H9 (cell line): Measurements from ENCODE around the gene PAXX. TPM values are rescaled to one million over a fixed set of nuclear protein-coding genes. Genes with fewer than 3 reads are reported as not detected.

Experiments used
- DNase-seq: peaks from one replicate; pipeline ENCODE4 v3.0.0-alpha.2; 2017
- H2AFZ ChIP-seq: one replicate; pipeline ENCODE4 v1.6.1; 2013; ENCODE audit warnings: mild to moderate bottlenecking, low read length, control low read depth, moderate library complexity
- H2AK5ac ChIP-seq: 2 replicates; pipeline ENCODE4 v1.6.1; 2013; ENCODE audit warnings: low read length, control low read depth, mixed read lengths; ENCODE audit not compliant: insufficient read length
- H2BK120ac ChIP-seq: one replicate; pipeline ENCODE4 v1.6.1; 2013; ENCODE audit warnings: low read depth, mild to moderate bottlenecking, low read length, control low read depth, inconsistent platforms; ENCODE audit not compliant: poor library complexity, severe bottlenecking
- H2BK12ac ChIP-seq: 2 replicates; pipeline ENCODE4 v1.6.1; 2013; ENCODE audit warnings: low read length, control low read depth, mixed read lengths, low read depth; ENCODE audit not compliant: insufficient read length
- H2BK15ac ChIP-seq: 2 replicates; pipeline ENCODE4 v1.6.1; 2013; ENCODE audit warnings: low read depth, low read length, control low read depth
- H2BK20ac ChIP-seq: one replicate; pipeline ENCODE4 v1.6.1; 2013; ENCODE audit warnings: low read depth, mild to moderate bottlenecking, low read length, control low read depth, inconsistent platforms; ENCODE audit not compliant: poor library complexity, severe bottlenecking
- H2BK5ac ChIP-seq: 2 replicates; pipeline ENCODE4 v1.6.1; 2013; ENCODE audit warnings: low read length, control low read depth, mixed read lengths; ENCODE audit not compliant: insufficient read length
- H3K14ac ChIP-seq: 2 replicates; pipeline ENCODE4 v1.6.1; 2013; ENCODE audit warnings: low read length, control low read depth; ENCODE audit not compliant: insufficient read depth
- H3K18ac ChIP-seq: 2 replicates; pipeline ENCODE4 v1.6.1; 2013; ENCODE audit warnings: low read depth, mild to moderate bottlenecking, mixed read lengths, low read length, control low read depth; ENCODE audit not compliant: insufficient read length
- H3K23ac ChIP-seq: 2 replicates; pipeline ENCODE4 v1.6.1; 2013; ENCODE audit warnings: low read length, control low read depth, mixed read lengths, low read depth; ENCODE audit not compliant: insufficient read length
- H3K23me2 ChIP-seq: 2 replicates; pipeline ENCODE4 v1.6.1; 2013; ENCODE audit warnings: low read depth, mild to moderate bottlenecking, mixed read lengths, low read length, control low read depth; ENCODE audit not compliant: insufficient read length, poor library complexity, severe bottlenecking
- H3K27ac ChIP-seq: 2 replicates; pipeline ENCODE4 v1.5.1; 2013; ENCODE audit warnings: low read length, control low read depth, mixed read lengths, low read depth; ENCODE audit not compliant: insufficient read length
- H3K27me3 ChIP-seq: 2 replicates; pipeline ENCODE4 v1.6.1; 2013; ENCODE audit warnings: low read length, control low read depth, inconsistent platforms; ENCODE audit not compliant: insufficient read depth
- H3K4ac ChIP-seq: 2 replicates; pipeline ENCODE4 v1.6.1; 2013; ENCODE audit warnings: low read depth, mild to moderate bottlenecking, control low read depth, inconsistent platforms, low read length, moderate library complexity
- H3K4me1 ChIP-seq: 2 replicates; pipeline ENCODE4 v1.6.1; 2013; ENCODE audit warnings: low read length, control low read depth, inconsistent platforms; ENCODE audit not compliant: insufficient read depth
- H3K4me2 ChIP-seq: 2 replicates; pipeline ENCODE4 v1.6.1; 2013; ENCODE audit warnings: low read length, control low read depth, mixed read lengths; ENCODE audit not compliant: insufficient read length, insufficient read depth
- H3K56ac ChIP-seq: 2 replicates; pipeline ENCODE4 v1.6.1; 2013; ENCODE audit warnings: low read depth, mild to moderate bottlenecking, mixed read lengths, low read length, control low read depth; ENCODE audit not compliant: insufficient read length
- H3K79me1 ChIP-seq: 2 replicates; pipeline ENCODE4 v1.6.1; 2013; ENCODE audit warnings: low read depth, mild to moderate bottlenecking, moderate library complexity, low read length, control low read depth, inconsistent platforms; ENCODE audit not compliant: insufficient read depth, poor library complexity, severe bottlenecking
- H3K79me2 ChIP-seq: 2 replicates; pipeline ENCODE4 v1.6.1; 2013; ENCODE audit warnings: low read length, control low read depth, inconsistent platforms; ENCODE audit not compliant: insufficient read depth
- H3K9ac ChIP-seq: 2 replicates; pipeline ENCODE4 v1.6.1; 2013; ENCODE audit warnings: low read length, control low read depth, mixed read lengths; ENCODE audit not compliant: insufficient read length; ENCODE audit errors: extremely low read depth
- H3K9me3 ChIP-seq: one replicate; pipeline ENCODE4 v1.6.1; 2013; ENCODE audit warnings: low read depth, low read length, inconsistent platforms; ENCODE audit not compliant: control insufficient read depth
- H3T11ph ChIP-seq: one replicate; pipeline ENCODE4 v1.6.1; 2013; ENCODE audit warnings: mild to moderate bottlenecking, low read length, control low read depth, inconsistent platforms
- H4K20me1 ChIP-seq: one replicate; pipeline ENCODE4 v1.6.1; 2013; ENCODE audit not compliant: control insufficient read depth, insufficient read length, insufficient read depth
- H4K5ac ChIP-seq: 2 replicates; pipeline ENCODE4 v1.6.1; 2013; ENCODE audit warnings: low read depth, mild to moderate bottlenecking, mixed read lengths, low read length, control low read depth; ENCODE audit not compliant: insufficient read length
- H4K8ac ChIP-seq: replicated peaks from 2 replicates; pipeline ENCODE4 v1.6.1; 2013; ENCODE audit warnings: low read length, control low read depth, mixed read lengths, low read depth; ENCODE audit not compliant: insufficient read length
- H4K91ac ChIP-seq: 2 replicates; pipeline ENCODE4 v1.6.1; 2013; ENCODE audit warnings: low read depth, mild to moderate bottlenecking, moderate library complexity, mixed read lengths, low read length, control low read depth; ENCODE audit not compliant: insufficient read length
- H3K27ac Mint-ChIP-seq, 3 experiments: 2 replicates in 2 of 3; 3 replicates in 1 of 3; pipeline ENCODE4 v1.8.0; 2020 to 2021; ENCODE audit warnings: mixed read lengths in 3 of 3, mild to moderate bottlenecking in 1 of 3, moderate library complexity in 1 of 3
- H3K27me3 Mint-ChIP-seq: 2 replicates; pipeline ENCODE4 v1.8.0; 2021; ENCODE audit warnings: low read depth, mild to moderate bottlenecking, moderate library complexity, mixed read lengths
- H3K36me3 Mint-ChIP-seq, 3 experiments: 2 replicates in 2 of 3; 3 replicates in 1 of 3; pipeline ENCODE4 v1.8.0; 2020 to 2021; ENCODE audit warnings: low read depth in 3 of 3, mixed read lengths in 3 of 3; ENCODE audit not compliant: insufficient read depth in 1 of 3
- H3K4me1 Mint-ChIP-seq, 2 experiments: 2 replicates each; pipeline ENCODE4 v1.8.0; 2020; ENCODE audit warnings: mixed read lengths in 2 of 2
- H3K4me3 Mint-ChIP-seq, 2 experiments: 2 replicates in 1 of 2; 3 replicates in 1 of 2; pipeline ENCODE4 v1.8.0; 2020 to 2021; ENCODE audit warnings: mild to moderate bottlenecking in 2 of 2, mixed read lengths in 2 of 2, moderate library complexity in 1 of 2
- H3K9me3 Mint-ChIP-seq, 2 experiments: 2 replicates in 1 of 2; 3 replicates in 1 of 2; pipeline ENCODE4 v1.8.0; 2020; ENCODE audit warnings: mild to moderate bottlenecking in 2 of 2, mixed read lengths in 2 of 2, moderate library complexity in 1 of 2
- CTCF ChIP-seq: fragments of 200-600 bp; sonication (generic); conservative IDR thresholded peaks from 3 replicates; pipeline ENCODE4 v1.8.0; 2021; ENCODE audit warnings: antibody characterized with exemption, mild to moderate bottlenecking
- WGBS: extraction: QIAGEN DNeasy Blood & Tissue Kit; methylation state at CpG from one replicate; pipeline ENCODE4 v1.1.7; 2013; ENCODE audit warnings: missing lambda C conversion rate, low lambda C conversion rate, mixed read lengths; ENCODE audit not compliant: insufficient read length; ENCODE audit errors: extremely low coverage; 5-methylcytosine and 5-hydroxymethylcytosine counted together
- total RNA-seq: library from RNA; stranded (reverse); gene quantifications from 2 replicates; pipeline ENCODE4 v1.2.1, GENCODE V29; 2021

Gene PAXX
- total RNA-seq, 1 experiment from 2014 or later = 51.2 TPM

- no peak overlapping the region for H3K4me2 ChIP-seq
- no peak overlapping the region for H2BK20ac ChIP-seq
- H3K79me2 ChIP-seq = peaks cover under 1% of the 10 kb centered on the region; the same call in 1 of the 2 replicates
- no peaks in the 10 kb centered on the region for H4K20me1 ChIP-seq
- no peak overlapping the region for H4K91ac ChIP-seq
- Mint-ChIP-seq H3K9me3 (no peaks in the 10 kb centered on the region), H3K4me1 (peaks cover 1 to 2% of the 10 kb centered on the region in 2 experiments), H3K36me3 (peaks cover 0 to 14% (median 5%) of the 10 kb centered on the region in 3 experiments; a peak in 5 of 7 replicates), H3K27ac (no peak overlapping the region), H3K27me3 (peaks cover 5% of the 10 kb centered on the region), H3K4me3 (no peak overlapping the region)
- H2BK15ac ChIP-seq = no peak overlapping the region
- H3K9ac ChIP-seq = no peak overlapping the region
- H2BK12ac ChIP-seq = no peak overlapping the region
- H3K4me1 ChIP-seq = no peaks in the 10 kb centered on the region
- H2BK5ac ChIP-seq = no peak overlapping the region
- no peaks in the 10 kb centered on the region for H3K27me3 ChIP-seq
- no peak overlapping the region for H2AFZ ChIP-seq
- no peaks in the 10 kb centered on the region for H3K79me1 ChIP-seq
- H4K5ac ChIP-seq = no peak overlapping the region
- no peak overlapping the region for H4K8ac ChIP-seq
- H3K18ac ChIP-seq = no peak overlapping the region
- no CpG with 5 or more reads among the region's 32 CpGs for WGBS
- H3K23me2 ChIP-seq = no peaks in the 10 kb centered on the region
- H3K27ac ChIP-seq = no peak overlapping the region
- no peak overlapping the region for H3K56ac ChIP-seq
- no peak overlapping the region for H2BK120ac ChIP-seq
- H2AK5ac ChIP-seq = no peak overlapping the region
- H3K23ac ChIP-seq = no peak overlapping the region
- H3K14ac ChIP-seq = no peak overlapping the region
- H3T11ph ChIP-seq = no peak overlapping the region
- no peak for TF ChIP-seq CTCF
- H3K9me3 ChIP-seq = no peaks in the 10 kb centered on the region
- DNase-seq = no peak
- no peak overlapping the region for H3K4ac ChIP-seq
These were observed 47.6 kb downstream of the PAXX start for GRCh38 chr9:137039611-137040366.
